Measurements from ENCODE around the gene PNKP.

PNKP gene

DNA sequence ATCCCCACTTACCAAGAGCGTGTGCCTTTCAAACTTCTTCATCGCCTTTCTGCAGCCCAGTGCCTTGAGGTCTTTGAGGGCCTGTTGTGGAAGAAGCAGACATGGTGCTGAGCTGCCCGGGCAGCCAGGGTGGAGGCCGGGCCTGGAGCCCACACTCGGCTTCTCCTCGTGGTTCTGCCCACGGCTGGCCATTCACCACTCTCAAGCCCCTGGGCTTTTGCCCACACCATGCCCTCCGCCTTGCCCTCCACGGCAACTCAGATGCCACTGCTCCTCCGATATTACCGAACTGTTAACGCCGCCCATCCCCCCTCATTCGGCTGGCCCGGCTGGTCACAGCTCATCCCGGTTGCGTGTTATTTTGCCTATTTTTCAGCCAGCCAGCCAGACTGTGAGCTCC is 24.0 kb upstream of the PNKP start:
- no peak overlapping the region for H3K4me3 ChIP-seq (ENCODE audit: low read length)
- no peaks in the 10 kb centered on the region for H3K36me3 ChIP-seq (ENCODE audit: control insufficient read depth, low read length)
- H4K20me1 ChIP-seq (ENCODE audit: control insufficient read depth, insufficient read depth, low read depth, low read length): no peaks in the 10 kb centered on the region
- H3K4me2 ChIP-seq (ENCODE audit: low read length): no peak overlapping the region
- no peaks in the 10 kb centered on the region for H3K9me2 ChIP-seq (replicated peaks; ENCODE audit: control insufficient read depth, low read length)
- TF ChIP-seq CTCF (IDR thresholded peaks at IDR 0.05; ENCODE audit: low read depth, low read length, poor library complexity, severe bottlenecking) (no peak), EZH2phosphoT487 (IDR thresholded peaks at IDR 0.05; ENCODE audit: borderline replicate concordance, low read length) (no peak)
- H3K79me2 ChIP-seq (ENCODE audit: control insufficient read depth, low read length): no peaks in the 10 kb centered on the region
- H3F3A ChIP-seq (ENCODE audit: control insufficient read depth, insufficient read depth): peaks cover 2% of the 10 kb centered on the region; the same call in 1 of the 2 replicates
- peaks cover 42% of the 10 kb centered on the region for H3K4me1 ChIP-seq (ENCODE audit: control insufficient read depth, low read length)
- H3K27me3 ChIP-seq (ENCODE audit: control insufficient read depth, low read length): peaks cover 59% of the 10 kb centered on the region
- no peaks in the 10 kb centered on the region for H3K9me3 ChIP-seq (ENCODE audit: control insufficient read depth, insufficient read depth, low read length)
- no peak overlapping the region for H3K27ac ChIP-seq (ENCODE audit: low read depth, low read length)

DNA sequence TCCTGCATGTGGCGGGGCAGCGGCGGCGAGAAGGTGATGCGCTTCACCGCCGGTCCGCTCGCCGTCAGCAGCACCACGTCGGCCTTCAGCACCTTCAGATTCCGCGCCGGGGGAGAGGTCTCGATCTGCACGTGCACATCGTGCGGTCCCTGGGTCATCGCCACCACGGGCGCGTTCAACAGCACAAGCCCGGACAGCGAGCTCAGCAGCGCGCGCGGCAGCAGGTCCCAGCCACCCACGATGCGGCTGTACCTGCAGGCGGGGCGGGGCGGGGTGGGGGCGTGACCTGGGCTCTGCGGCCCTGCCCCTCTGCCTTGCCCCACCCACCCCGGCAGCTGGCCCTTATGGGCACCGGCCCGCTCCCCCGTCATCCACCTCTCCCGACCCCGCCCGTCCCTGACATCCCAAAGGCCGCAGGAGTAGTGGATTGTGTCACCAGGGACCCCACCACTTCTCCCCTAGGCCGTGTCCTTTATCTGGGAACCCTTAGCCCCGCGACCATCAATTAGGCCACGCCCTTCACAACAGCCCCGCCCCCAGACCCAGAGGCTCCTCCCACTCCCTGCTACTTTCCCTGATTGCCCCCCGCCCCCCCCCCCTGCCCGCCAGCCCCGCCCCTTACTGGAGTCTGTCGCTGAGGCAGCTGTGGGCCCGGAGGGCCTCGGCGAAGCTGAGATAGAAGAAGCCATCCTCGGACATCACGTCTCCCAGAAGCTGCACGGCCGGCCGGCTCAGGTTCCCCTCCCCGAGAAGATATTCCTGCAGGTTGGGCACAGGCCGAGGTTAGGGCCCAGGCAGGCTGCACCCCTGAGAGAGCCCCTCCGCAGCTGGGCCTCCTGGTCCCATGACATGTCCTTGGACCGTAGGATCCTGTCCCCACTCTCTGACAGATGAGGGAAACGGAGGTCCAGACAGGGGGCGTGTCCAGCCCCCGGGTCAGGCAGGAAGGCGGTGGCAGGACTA is 23.3 kb upstream of the PNKP start:
- Histone ChIP-seq H3K4me1 (ENCODE audit: control insufficient read depth, low read length) (peaks cover 34% of the 10 kb centered on the region), H3F3A (ENCODE audit: control insufficient read depth, insufficient read depth) (peaks cover 5% of the 10 kb centered on the region; the same call in 1 of the 2 replicates), H3K27ac (ENCODE audit: low read depth, low read length) (no peak overlapping the region), H4K20me1 (ENCODE audit: control insufficient read depth, insufficient read depth, low read depth, low read length) (no peaks in the 10 kb centered on the region), H3K4me2 (ENCODE audit: low read length) (peak overlapping the region; percentile 94), H3K9me2 (replicated peaks; ENCODE audit: control insufficient read depth, low read length) (no peaks in the 10 kb centered on the region), H3K27me3 (ENCODE audit: control insufficient read depth, low read length) (peaks cover 51% of the 10 kb centered on the region), H3K4me3 (ENCODE audit: low read length) (peak overlapping the region; percentile 75), H3K36me3 (ENCODE audit: control insufficient read depth, low read length) (no peaks in the 10 kb centered on the region), H3K9me3 (ENCODE audit: control insufficient read depth, insufficient read depth, low read length) (no peaks in the 10 kb centered on the region), H3K79me2 (ENCODE audit: control insufficient read depth, low read length) (no peaks in the 10 kb centered on the region)
- TF ChIP-seq CTCF (IDR thresholded peaks at IDR 0.05; ENCODE audit: low read depth, low read length, poor library complexity, severe bottlenecking): peak; percentile 49
- TF ChIP-seq EZH2phosphoT487 (IDR thresholded peaks at IDR 0.05; ENCODE audit: borderline replicate concordance, low read length): no peak

DNA sequence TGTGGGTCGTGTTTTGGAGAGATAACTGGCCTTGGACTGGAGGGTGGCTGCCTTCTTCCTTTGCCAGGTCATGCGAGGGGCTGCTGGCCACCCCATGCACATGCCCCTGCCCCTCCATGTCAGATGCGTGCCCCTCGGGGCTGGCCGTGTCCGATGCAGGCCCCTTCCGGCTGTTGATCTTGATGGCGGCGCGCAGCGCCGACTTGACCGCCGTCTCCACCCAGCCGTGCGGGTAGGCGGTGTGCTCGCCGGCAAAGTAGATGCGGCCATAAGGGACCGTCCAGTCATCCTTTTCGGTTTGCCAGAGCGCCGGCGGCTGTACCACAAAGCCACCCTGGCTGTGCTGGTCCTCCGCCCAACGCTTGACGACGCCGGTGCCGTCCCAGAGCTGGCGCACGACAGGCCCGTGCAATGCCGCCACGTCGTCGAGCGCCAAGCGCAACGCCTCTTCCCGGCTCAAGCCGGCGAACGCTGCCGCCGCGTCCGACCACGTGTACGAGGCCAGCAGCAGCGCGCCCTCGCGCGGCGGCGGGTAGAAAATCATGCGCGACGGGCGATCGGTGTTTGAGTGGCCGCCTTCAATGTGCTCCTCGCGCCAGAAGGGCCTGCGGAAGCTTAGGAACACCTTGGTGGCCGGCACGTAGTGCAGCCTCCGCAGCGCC is 22.4 kb upstream of the PNKP start:
- Histone ChIP-seq H3K27me3 (ENCODE audit: control insufficient read depth, low read length) (peaks cover 43% of the 10 kb centered on the region), H3K4me2 (ENCODE audit: low read length) (peak overlapping the region; percentile 94), H3K9me2 (replicated peaks; ENCODE audit: control insufficient read depth, low read length) (no peaks in the 10 kb centered on the region), H3F3A (ENCODE audit: control insufficient read depth, insufficient read depth) (peaks cover 5% of the 10 kb centered on the region; the same call in 1 of the 2 replicates), H3K27ac (ENCODE audit: low read depth, low read length) (no peak overlapping the region), H3K9me3 (ENCODE audit: control insufficient read depth, insufficient read depth, low read length) (no peaks in the 10 kb centered on the region), H3K36me3 (ENCODE audit: control insufficient read depth, low read length) (no peaks in the 10 kb centered on the region), H4K20me1 (ENCODE audit: control insufficient read depth, insufficient read depth, low read depth, low read length) (no peaks in the 10 kb centered on the region), H3K4me3 (ENCODE audit: low read length) (peak overlapping the region; percentile 75), H3K79me2 (ENCODE audit: control insufficient read depth, low read length) (no peaks in the 10 kb centered on the region), H3K4me1 (ENCODE audit: control insufficient read depth, low read length) (peaks cover 34% of the 10 kb centered on the region)
- peak; percentile 84 for TF ChIP-seq CTCF (IDR thresholded peaks at IDR 0.05; ENCODE audit: low read depth, low read length, poor library complexity, severe bottlenecking)
- TF ChIP-seq EZH2phosphoT487 (IDR thresholded peaks at IDR 0.05; ENCODE audit: borderline replicate concordance, low read length): no peak
